HCEC 1CT (cell line): ENCODE data around the gene CNTRL.
A peak's percentile ranks its signal among the peaks of the same experiment; 100 is the strongest.

Experiments
- DNase-seq: peaks from one replicate; pipeline ENCODE4 v3.0.0-alpha.2; 2017

Gene CNTRL

DNA sequence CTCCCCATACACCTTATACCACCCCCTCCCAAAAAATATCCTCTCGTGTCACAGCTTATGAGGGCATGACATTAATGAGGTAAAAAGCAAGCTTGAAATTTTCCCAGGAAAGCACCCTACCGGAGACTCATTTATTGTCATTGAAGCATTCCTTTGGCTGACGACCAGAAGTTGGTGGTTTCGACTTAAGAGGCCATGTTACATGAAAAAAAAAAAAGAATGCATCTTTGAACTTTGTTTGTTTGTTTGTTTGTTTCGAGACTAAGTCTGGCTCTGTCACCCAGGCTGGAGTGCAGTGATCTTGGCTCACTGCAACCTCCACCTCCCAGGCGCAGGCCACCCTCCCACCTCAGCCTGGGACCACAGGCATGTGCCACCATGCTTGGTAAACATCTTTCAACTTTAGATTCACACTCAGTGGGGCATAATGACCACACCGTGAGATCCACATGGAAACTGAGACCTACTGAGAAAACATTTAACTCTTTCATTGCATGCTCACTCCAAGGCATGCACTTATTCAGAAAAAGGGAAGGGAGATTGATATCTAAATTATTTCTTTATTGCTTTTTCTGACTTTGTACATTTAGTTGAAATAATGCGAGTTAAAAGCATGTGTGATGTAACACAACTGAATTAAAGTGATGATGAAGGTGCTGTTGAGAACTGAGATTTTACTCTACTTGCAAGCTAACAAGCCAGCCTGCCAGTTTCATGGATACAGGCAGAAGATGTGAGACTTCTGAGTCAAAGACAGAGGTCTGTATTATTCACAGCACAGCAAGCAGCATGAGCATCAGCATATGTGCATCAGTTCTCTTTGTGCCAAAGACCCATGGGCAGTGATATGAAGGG is 132.0 kb downstream of the CNTRL start:
- DNase-seq = no peak

DNA sequence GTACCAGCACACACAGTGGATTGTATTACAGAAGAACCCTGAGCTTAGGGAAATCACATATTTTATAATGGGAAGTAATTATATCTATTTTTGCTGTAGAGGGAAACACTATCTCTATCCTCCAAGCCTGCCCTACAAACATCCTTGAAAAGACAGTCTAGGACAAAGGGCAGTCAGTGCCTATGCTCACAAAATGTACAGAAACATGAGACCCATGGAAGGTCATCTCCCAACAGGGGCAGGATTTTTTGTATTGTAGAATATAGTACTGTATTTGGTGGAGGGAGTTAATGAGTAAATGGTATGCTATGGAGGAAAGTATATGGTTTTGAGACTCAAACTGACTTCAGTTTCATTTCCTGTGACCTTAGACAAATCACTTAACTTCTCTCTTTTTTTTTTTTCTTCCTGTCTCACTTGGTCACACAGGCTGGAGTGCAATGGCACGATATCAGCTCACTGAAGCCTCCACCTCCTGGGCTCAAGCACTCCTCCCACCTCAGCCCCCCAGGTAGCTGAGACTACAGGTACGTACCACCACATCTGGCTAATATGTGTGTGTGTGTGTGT is 132.7 kb downstream of the CNTRL start:
- no peak for DNase-seq

DNA sequence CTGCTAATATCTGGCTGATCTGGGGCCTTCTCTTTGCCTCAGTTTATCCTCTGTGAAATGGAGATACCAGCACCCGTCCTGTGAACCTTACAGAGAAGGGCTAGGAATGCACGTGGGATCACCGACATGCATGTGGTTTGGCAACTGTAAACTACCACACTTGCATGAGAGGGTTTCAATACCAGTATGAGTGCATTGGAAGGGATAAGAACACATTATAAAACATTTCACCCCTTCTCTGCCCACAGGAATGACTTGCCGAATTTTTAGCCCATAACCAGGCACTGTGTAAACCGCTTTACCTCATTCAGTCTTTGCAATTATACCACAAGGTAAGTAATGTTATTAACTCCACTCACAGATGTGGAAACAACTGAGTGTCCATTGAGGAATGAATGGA is 135.8 kb downstream of the CNTRL start:
- DNase-seq = no peak

DNA sequence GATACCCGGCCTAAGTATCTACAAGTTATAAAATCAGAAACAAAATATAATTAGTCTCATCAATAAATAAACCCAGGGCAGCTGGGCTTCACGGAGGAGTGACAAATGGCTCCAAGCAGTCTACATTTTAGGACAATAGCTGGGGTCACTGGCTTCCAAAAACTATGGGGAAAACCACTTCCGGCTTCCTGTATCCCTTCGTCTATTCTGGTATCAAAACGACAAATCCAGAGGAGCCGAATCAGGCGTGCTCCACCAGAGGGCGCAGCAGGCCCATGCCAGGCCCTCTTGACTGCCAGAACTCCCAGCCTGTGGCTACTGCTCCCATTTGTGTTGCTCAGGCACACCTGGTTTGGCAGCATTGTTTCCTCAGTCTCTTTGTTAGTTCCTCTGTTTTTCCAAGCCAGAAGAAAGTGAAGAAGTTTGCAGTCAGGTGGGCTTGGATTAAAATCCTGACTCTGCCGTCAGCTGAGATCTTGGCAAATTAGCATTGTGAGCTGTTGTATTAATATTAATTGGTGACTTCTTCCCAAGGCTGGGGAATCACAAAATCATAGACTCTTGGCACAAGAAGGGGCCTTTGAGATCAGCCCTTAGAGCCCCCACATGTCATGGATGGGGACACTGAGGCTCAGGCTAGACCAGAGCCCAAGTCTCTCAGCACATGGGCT is 138.5 kb downstream of the CNTRL start:
- DNase-seq = peak; percentile 80

DNA sequence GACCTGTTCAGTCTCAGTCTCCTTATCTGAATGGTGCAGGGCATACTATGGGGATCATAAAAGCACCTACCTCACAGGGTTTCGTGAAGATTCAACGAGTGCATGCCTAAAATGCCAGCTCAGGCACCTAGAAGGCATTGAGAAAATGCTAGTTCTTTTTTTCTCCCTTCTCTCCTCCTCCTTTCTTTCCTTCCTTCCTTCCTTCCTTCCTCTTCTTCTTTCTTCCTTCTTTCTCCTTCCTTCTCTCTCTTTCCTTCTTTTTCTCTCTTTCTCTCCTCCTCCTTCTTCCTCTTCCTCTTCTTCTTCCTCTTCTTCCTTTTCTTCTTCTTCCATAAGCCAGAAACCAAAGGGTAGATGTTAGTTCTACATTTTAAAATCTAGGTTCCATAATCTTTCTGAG is 139.2 kb downstream of the CNTRL start:
- DNase-seq = no peak

DNA sequence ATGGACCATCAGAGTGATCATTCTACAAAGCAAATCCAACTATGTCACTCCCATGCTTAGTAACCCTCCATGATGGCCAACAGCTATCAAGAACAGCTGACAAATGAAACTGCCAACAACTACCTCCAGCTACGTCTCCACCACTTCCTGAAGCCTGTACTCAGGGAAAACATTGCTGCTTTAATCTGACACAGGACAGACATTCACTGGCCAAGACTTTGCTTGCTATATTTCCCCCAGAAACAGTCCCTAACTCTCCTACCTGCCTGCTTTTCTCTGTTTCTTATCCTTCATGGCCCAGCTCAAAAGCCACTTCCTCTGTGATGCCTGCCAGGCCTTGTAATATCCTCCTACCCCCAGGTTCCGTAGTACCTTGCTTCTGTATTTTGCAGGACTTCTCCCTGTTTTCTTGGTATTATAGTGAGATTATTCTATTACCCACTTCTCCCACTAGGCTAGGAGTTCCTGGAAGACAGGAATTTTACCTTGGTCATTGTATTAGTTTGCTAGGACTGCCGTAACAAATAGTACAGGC is 141.6 kb downstream of the CNTRL start:
- DNase-seq = no peak

DNA sequence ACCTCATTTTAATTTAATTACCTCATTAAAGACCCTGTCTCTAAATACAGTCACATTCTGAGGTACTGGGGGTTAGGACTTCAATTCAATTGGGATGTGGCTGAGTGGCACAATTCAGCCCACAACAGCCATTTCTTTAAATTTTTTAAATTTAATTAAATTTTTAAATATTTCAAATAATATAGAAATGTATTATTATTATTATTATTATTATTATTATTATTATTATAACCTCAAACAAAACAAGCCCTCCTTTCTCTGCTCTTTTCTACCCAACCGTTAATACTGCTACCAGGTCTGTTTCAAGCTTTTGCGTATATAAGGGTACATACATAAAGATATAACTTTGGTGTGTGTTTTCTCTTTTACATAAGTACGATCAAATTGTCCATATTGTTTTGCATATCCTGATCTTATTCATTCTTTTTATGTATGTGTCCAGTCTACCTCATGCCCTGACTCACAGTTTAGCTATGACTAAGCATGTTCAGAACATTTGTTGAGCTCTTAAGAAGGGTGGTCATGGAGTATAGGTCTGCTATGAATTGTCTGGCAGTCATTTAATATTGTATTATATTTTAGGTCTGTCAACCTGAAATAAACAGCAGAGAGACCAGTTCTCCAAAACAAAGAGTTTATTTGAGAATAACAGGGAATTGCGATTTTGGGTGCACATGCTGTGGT is 143.0 kb downstream of the CNTRL start:
- DNase-seq = peak; percentile 67

DNA sequence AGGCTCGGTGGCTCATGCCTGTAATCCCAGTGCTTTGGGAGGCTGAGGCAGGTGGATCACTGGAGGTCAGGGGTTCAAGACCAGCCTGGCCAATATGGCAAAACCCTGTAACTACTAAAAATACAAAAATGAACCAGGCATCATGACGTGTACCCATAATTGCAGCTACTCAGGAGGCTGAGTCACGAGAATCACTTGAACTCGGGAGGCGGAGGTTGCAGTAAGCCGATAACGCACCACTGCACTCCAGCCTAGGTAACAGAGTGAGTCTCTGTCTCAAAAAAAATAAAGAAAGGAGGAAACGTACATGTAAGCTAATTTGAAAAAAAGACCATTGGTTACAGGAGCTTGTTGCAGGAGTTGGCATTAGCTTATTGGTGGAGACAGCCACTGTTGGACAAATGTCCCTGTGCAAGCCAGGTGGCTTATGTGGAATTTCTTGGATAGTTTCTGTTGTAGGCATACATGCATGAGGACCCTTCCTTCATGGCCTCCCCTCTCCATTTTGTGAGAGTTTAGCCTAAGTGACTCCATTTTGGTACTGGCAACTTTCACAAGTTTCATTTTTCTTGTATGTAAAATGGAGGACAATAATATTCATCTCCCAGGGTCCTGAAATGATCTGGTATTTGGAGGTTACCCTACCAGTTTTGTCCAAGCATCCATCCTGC is 143.7 kb downstream of the CNTRL start:
- DNase-seq = no peak

DNA sequence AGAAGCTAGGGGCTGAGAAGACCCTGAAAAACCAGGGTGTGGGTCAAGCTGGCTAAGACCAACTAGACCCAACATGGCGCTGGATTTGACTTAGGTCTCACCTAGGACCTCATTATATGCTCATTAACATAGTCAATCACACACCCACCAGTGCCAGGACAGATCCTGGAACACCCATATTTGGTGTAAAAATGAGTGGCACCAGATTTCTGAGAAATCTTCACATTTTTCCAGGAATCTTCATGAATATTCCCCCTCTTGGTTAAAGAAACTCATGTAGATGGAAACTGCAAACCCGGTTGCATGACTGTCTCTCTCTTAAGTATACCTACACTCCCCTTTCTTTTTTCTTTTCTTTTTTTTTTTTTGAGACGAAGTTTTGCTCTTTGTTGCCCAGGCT is 144.8 kb downstream of the CNTRL start:
- no peak for DNase-seq

DNA sequence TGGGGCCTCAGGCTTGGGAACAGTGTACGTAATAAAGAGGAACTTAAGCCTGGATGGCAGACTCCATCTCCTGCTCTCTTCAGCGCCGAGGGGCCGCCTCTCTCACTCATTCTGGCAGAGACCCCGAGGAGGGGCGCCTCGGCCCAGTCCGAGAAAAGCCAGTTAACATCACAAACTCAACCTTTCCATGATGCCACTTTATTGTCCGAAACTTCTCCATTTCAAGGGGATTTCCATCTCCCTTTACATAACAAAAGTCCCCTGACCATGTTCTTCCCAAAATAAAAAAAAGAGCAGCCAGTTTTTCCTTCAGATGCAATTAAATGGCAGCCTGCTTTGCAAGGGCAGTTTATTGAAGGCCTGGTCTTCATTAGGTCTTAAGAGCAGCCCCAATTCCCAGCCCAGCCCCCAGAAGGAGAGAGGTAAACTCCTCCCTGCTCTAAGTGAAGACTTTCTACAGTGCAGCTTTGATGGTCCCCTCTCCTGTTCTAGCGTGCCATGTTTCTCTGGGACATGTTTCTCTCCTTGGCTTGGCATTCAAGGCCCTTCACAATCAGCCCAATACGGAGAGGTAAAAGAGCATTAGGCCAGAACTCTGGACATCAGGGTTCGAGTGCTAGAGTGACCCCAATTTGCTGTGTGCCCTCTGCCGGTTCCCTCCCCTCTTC is 146.4 kb downstream of the CNTRL start:
- DNase-seq = no peak

DNA sequence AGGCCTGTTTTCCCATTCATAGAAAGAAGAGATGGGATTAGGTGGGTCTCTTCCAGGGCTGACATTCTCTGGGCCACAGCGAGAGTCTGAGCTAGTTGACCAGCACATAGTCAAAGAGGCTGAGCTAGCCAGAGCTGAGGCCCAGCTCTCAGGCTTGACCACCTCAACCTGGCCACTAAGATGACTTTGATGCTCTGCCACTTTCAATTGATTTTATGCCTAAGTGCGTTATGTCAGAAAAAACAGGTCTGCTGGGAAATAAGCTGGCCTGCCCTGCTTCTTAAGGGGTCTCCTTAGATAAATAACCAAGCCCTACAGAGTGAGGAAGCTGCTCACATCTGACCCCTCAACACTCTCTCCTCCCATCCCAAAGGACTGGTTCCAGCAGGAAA is 146.9 kb downstream of the CNTRL start:
- no peak for DNase-seq

DNA sequence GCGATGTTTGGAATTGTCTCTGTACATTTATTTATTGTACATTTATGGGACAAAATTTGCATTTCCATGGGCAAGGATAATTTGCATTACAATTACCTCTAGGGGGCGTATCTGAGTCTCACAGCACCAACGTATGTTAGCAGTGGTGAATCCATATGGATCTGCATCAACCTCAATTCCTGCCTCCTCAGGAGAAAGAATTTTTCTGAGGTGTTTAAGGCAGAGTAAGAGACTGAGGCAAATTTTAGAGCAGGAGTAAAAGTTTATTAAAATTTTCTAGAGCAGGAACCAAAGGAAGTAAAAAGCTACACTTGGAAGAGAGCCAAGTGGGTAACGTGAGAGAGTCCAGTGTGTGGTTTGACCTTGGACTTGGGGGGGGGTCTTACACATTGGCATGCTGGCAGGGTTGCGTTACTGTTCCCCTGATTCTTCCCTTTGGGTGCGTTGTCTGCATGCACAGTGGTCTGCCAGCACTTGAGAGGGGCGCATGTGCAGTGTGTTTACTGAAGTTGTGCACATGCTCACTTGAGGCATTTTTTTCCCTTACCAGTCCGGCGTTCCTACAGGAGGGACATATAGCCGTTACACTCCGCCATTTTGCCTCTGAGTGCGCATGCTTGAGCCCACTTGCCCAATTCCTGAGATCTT is 147.9 kb downstream of the CNTRL start:
- DNase-seq = peak; percentile 67

DNA sequence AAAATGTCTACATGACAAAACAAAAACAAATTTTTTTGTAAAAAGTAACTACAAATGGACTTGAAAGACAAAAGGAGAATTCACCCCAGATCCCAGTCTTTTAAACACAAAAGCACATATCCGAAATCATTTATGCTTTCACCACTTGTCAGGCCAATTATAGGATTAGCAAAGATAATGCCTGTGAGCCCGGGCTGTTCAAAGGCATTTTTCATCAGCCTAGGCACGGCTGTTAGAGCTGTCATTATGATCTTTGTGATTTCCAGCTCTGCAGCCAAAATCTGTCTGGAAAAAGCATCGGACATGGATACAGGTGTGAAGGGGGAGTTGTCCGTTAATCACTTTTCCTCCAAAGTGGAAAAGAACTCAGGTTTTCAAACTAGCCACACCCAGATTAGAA is 150.5 kb downstream of the CNTRL start:
- no peak for DNase-seq

DNA sequence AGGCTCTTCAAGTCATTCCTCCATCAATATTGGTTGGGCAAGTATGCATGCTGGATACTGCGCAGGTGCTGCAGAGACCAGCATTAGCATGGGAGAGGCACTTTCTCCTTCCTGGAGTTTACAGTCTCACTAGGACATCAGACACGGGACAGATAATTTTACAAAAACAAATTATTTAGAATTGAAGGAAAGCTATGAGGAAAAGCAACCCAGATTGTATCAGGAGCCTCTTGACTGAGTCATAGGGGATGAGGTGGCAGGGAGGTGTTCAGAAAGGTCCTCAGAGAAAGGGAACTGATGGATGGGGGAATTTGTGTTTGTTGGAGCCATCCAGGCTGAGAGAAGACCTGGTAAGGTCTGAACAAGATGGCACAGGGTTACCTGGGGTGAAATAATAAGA is 151.4 kb downstream of the CNTRL start:
- DNase-seq = peak; percentile 27
